Stomach (tissue), 9 donors: ENCODE results near the gene ERAL1. TPM values are rescaled to one million over a fixed set of nuclear protein-coding genes. Genes with fewer than 3 reads are reported as not detected.
"Not testable (repeated sequence)": the region's sequence is repeated elsewhere in the genome, so short reads cannot be mapped to it uniquely, and the experiment has no call there.

Source experiments
- DNase-seq, 2 donors: peaks; one replicate each; pipeline versions ENCODE4 v3.0.0 to v3.0.0-alpha.2; 2013 to 2019
- H3K27ac ChIP-seq, 5 donors: fragments of 200-600 bp in 4 of 5; sonication (generic) in 4 of 5; one replicate each; pipeline ENCODE4 v1.5.1; 2013 to 2019; ENCODE audit warnings: mild to moderate bottlenecking in 1 of 5, moderate library complexity in 1 of 5
- H3K27me3 ChIP-seq, 3 donors: fragments of 200-600 bp; sonication (generic); one replicate each; pipeline ENCODE4 v1.5.1; 2017 to 2019; ENCODE audit warnings: mixed run types in 1 of 3
- H3K36me3 ChIP-seq, 4 donors: fragments of 200-600 bp; sonication (generic); 1 replicate in 3 of 4; 2 replicates in 1 of 4; pipeline ENCODE4 v1.5.1; 2016 to 2019
- H3K4me1 ChIP-seq, 4 donors: fragments of 200-600 bp; sonication (generic); one replicate each; pipeline ENCODE4 v1.5.1; 2016 to 2019
- H3K4me3 ChIP-seq, 4 donors: fragments of 200-600 bp; sonication (generic) in 3 of 4; one replicate each; pipeline ENCODE4 v1.5.1; 2016 to 2019; ENCODE audit warnings: mild to moderate bottlenecking in 1 of 4
- H3K9me3 ChIP-seq, 4 donors: fragments of 200-600 bp; sonication (generic); one replicate each; pipeline ENCODE4 v1.5.1; 2016 to 2019
- CTCF ChIP-seq, 7 experiments: fragments of 450-650 bp in 4 of 7; fragments of 200-600 bp in 3 of 7; sonication (generic) in 3 of 7; IDR thresholded peaks; one replicate each; pipeline ENCODE4 v1.5.1; 2016 to 2019; ENCODE audit warnings: antibody characterized with exemption in 7 of 7, control low read depth in 2 of 7, mild to moderate bottlenecking in 1 of 7
- EP300 ChIP-seq: sonication (generic); formaldehyde crosslinking; IDR thresholded peaks from one replicate; pipeline ENCODE4 v1.6.1; 2017; ENCODE audit warnings: antibody characterized with exemption
- POLR2A ChIP-seq, 4 donors: fragments of 450-650 bp; IDR thresholded peaks; one replicate each; pipeline ENCODE4 v1.6.1; 2016; ENCODE audit warnings: antibody characterized with exemption in 4 of 4, control low read depth in 2 of 4, mild to moderate bottlenecking in 1 of 4, moderate library complexity in 1 of 4
- POLR2AphosphoS5 ChIP-seq, 3 donors: sonication (generic); formaldehyde crosslinking; IDR thresholded peaks; one replicate each; pipeline ENCODE4 v1.6.1; 2016; ENCODE audit warnings: antibody characterized with exemption in 3 of 3
- WGBS, 5 donors: extraction: QIAGEN DNeasy Blood & Tissue Kit in 3 of 5; methylation state at CpG; one replicate each; pipeline versions ENCODE4 v1.1.5 to v1.1.7; 2013 to 2018; 5-methylcytosine and 5-hydroxymethylcytosine counted together
- intact Hi-C: fragments of 100-400 bp; cut with DNase I; formaldehyde crosslinking; loops from one replicate; pipeline ENCODE4 v1.15.1; 2023; ENCODE audit warnings: low total_unique reads
- polyA plus RNA-seq, 3 donors: library from polyadenylated mRNA; stranded (reverse); fragments of 200-250 nt; gene quantifications; one replicate each; pipeline ENCODE4 v1.2.3, GENCODE V29; 2013
- total RNA-seq, 5 donors: library from RNA; depleted of rRNA; stranded (reverse); fragments of >200 nt; gene quantifications; one replicate each; pipeline versions ENCODE4 v1.1.0 to v1.2.3, GENCODE V29; 2014 to 2016
- donor health status: healthy with polysubstance abuse.
- donor health status: Bipolar disorder and iron deficiency.
- donor health status: healthy.

Gene ERAL1
- total and polyA plus RNA-seq, 8 donors = 23.1 to 97.0 (median 46.5) TPM

- TF ChIP-seq POLR2AphosphoS5 (IDR thresholded peaks at IDR 0.05) (no peak), CTCF (IDR thresholded peaks at IDR 0.05) (no peak), POLR2A (IDR thresholded peaks at IDR 0.05) (no peak), EP300 (no peak)
- peak in 1 of 2 donors; percentile 35 for DNase-seq
- no peak overlapping the region for H3K4me3 ChIP-seq
- peaks cover 0 to 1% (median 0%) of the 10 kb centered on the region in 4 donors for H3K4me1 ChIP-seq
- WGBS, 5 donors = 67 to 85% (median 82%) methylated on average over 6 of the region's 6 CpGs
- H3K27me3 ChIP-seq = no peaks in the 10 kb centered on the region
- intact Hi-C loops = no loop called here
- no peaks in the 10 kb centered on the region for H3K9me3 ChIP-seq
- no peaks in the 10 kb centered on the region for H3K36me3 ChIP-seq
- H3K27ac ChIP-seq = peak overlapping the region in 1 of 5 donors; percentile 31
These were observed 16.3 kb downstream of the ERAL1 start for GRCh38 chr17:28871056-28871579.

GRCh38 chr17:28873839-28874238, 19.0 kb downstream of the ERAL1 start:
- no peaks in the 10 kb centered on the region for H3K27me3 ChIP-seq
- no peaks in the 10 kb centered on the region for H3K4me1 ChIP-seq
- H3K27ac ChIP-seq = no peak overlapping the region
- intact Hi-C loops = no loop called here
- TF ChIP-seq POLR2AphosphoS5 (IDR thresholded peaks at IDR 0.05) (no peak), CTCF (IDR thresholded peaks at IDR 0.05) (no peak), EP300 (no peak), POLR2A (IDR thresholded peaks at IDR 0.05) (no peak)
- H3K4me3 ChIP-seq = no peak overlapping the region
- H3K36me3 ChIP-seq = peaks cover 0 to 14% (median 9%) of the 10 kb centered on the region in 4 donors
- no peak for DNase-seq
- no peaks in the 10 kb centered on the region for H3K9me3 ChIP-seq
- 81 to 90% (median 88%) methylated on average over 7 of the region's 7 CpGs for WGBS, 5 donors

GRCh38 chr17:28874750-28875149, 19.9 kb downstream of the ERAL1 start:
- intact Hi-C loops = no loop called here

GRCh38 chr17:28875848-28876550, 21.2 kb downstream of the ERAL1 start:
- Histone ChIP-seq H3K27me3 (no peaks in the 10 kb centered on the region), H3K27ac (peak overlapping the region in 1 of 5 donors; percentile 22), H3K4me1 (no peaks in the 10 kb centered on the region), H3K4me3 (no peak overlapping the region), H3K36me3 (peaks cover 21 to 36% (median 31%) of the 10 kb centered on the region in 4 donors), H3K9me3 (no peaks in the 10 kb centered on the region)
- WGBS, 5 donors = 15 to 48% (median 33%) methylated on average over 1 of the region's 1 CpG
- TF ChIP-seq EP300 (no peak), POLR2A (IDR thresholded peaks at IDR 0.05) (no peak), POLR2AphosphoS5 (IDR thresholded peaks at IDR 0.05) (no peak), CTCF (IDR thresholded peaks at IDR 0.05) (no peak)
- intact Hi-C loops = no loop called here
- DNase-seq = peak in 1 of 2 donors; percentile 51

More at GRCh38 chr17:28874750-28875149, 19.9 kb downstream of the ERAL1 start:
- Histone ChIP-seq H3K36me3 (peaks cover 9 to 23% (median 18%) of the 10 kb centered on the region in 4 donors), H3K4me3 (no peak overlapping the region), H3K9me3 (no peaks in the 10 kb centered on the region), H3K27ac (no peak overlapping the region), H3K4me1 (no peaks in the 10 kb centered on the region), H3K27me3 (no peaks in the 10 kb centered on the region)
- no peak for TF ChIP-seq CTCF (IDR thresholded peaks at IDR 0.05)
- no peak for TF ChIP-seq POLR2AphosphoS5 (IDR thresholded peaks at IDR 0.05)
- TF ChIP-seq POLR2A (IDR thresholded peaks at IDR 0.05) = no peak
- no peak for TF ChIP-seq EP300
- 61 to 82% (median 76%) methylated on average over 3 of the region's 3 CpGs for WGBS, 5 donors
- no peak for DNase-seq

- H3K27ac ChIP-seq = not testable (repeated sequence)
These were observed 22.4 kb downstream of the ERAL1 start for GRCh38 chr17:28877150-28877711.

More at GRCh38 chr17:28877150-28877711, 22.4 kb downstream of the ERAL1 start:
- H3K27me3 ChIP-seq, H3K9me3 ChIP-seq, DNase-seq, intact Hi-C loops, H3K4me3 ChIP-seq, H3K4me1 ChIP-seq: not testable (repeated sequence)
- WGBS, 5 donors = 93 to 98% (median 94%) methylated on average over 6 of the region's 6 CpGs
- H3K36me3 ChIP-seq = peaks cover 33 to 48% (median 43%) of the 10 kb centered on the region in 4 donors
